ENCODE results near the gene ZGPAT. TPM values are rescaled to one million over a fixed set of nuclear protein-coding genes. Genes with fewer than 3 reads are reported as not detected.

Gene ZGPAT
- total RNA-seq, 1 experiment from 2014 or later: 37.9 TPM

- Histone ChIP-seq H3F3A (ENCODE audit: low read length, unreplicated experiment) (no peaks in the 10 kb centered on the region), H2AFZ (ENCODE audit: low read length) (no peak overlapping the region), H4K20me1 (ENCODE audit: low read length) (no peaks in the 10 kb centered on the region), H3K4me2 (ENCODE audit: low read length) (no peak overlapping the region), H3K27ac (ENCODE audit: low read length) (no peak overlapping the region), H3K9ac (ENCODE audit: low read length) (no peak overlapping the region), H3K27me3 (ENCODE audit: low read length) (no peaks in the 10 kb centered on the region), H3K9me2 (replicated peaks; ENCODE audit: low read length) (no peaks in the 10 kb centered on the region), H3K79me2 (ENCODE audit: low read length) (0 out of 2 replicates have a peak, but pooled peaks cover 7% of the 10 kb centered on the region), H3K4me1 (ENCODE audit: insufficient read depth, low read length) (peaks cover 36% of the 10 kb centered on the region), H3K4me3 (ENCODE audit: low read length) (no peak overlapping the region), H3K9me3 (ENCODE audit: low read length) (no peaks in the 10 kb centered on the region), H3K36me3 (ENCODE audit: low read depth, low read length) (no peaks in the 10 kb centered on the region; the same call in 1 of the 2 replicates)
- TF ChIP-seq EZH2 (IDR thresholded peaks at IDR 0.05; ENCODE audit: low read length, unreplicated experiment) (no peak), CTCF (conservative IDR thresholded peaks at IDR 0.05; ENCODE audit: low read depth, low read length) (no peak), EZH2phosphoT487 (IDR thresholded peaks at IDR 0.05; ENCODE audit: borderline replicate concordance, low read length) (no peak)
- intact Hi-C loops (cut with micrococcal nuclease): no loop called here
- ATAC-seq (no peak), DNase-seq (no peak)
- POLR2A ChIA-PET (ENCODE audit: unreplicated experiment): no interaction called here
- CTCF ChIA-PET: no interaction called here
- no TSS peak for BruUV-seq (replicated peaks)
These were observed 13.0 kb upstream of the ZGPAT start for GRCh38 chr20:63694584-63695423.

- POLR2A ChIA-PET (ENCODE audit: unreplicated experiment): interaction anchor here (0.6 kb wide), 1 partner anchor 13 kb away, joined by 3 read pairs; no protein-coding TSS in a partner anchor
These were observed 12.2 kb upstream of the ZGPAT start for GRCh38 chr20:63695424-63696305.

More at GRCh38 chr20:63695424-63696305, 12.2 kb upstream of the ZGPAT start:
- Histone ChIP-seq H3K79me2 (ENCODE audit: low read length) (0 out of 2 replicates have a peak, but pooled peaks cover 7% of the 10 kb centered on the region), H3K27me3 (ENCODE audit: low read length) (no peaks in the 10 kb centered on the region), H3K4me3 (ENCODE audit: low read length) (no peak overlapping the region), H3F3A (ENCODE audit: low read length, unreplicated experiment) (no peaks in the 10 kb centered on the region), H3K36me3 (ENCODE audit: low read depth, low read length) (peaks cover 4% of the 10 kb centered on the region; the same call in 1 of the 2 replicates), H4K20me1 (ENCODE audit: low read length) (no peaks in the 10 kb centered on the region), H3K27ac (ENCODE audit: low read length) (no peak overlapping the region), H3K4me1 (ENCODE audit: insufficient read depth, low read length) (peaks cover 39% of the 10 kb centered on the region), H3K9me2 (replicated peaks; ENCODE audit: low read length) (no peaks in the 10 kb centered on the region), H3K9ac (ENCODE audit: low read length) (no peak overlapping the region), H3K9me3 (ENCODE audit: low read length) (no peaks in the 10 kb centered on the region), H2AFZ (ENCODE audit: low read length) (no peak overlapping the region), H3K4me2 (ENCODE audit: low read length) (no peak overlapping the region)
- DNase-seq (no peak), ATAC-seq (no peak)
- BruUV-seq (replicated peaks): no TSS peak
- intact Hi-C loops (cut with micrococcal nuclease): no loop called here
- no peak for TF ChIP-seq EZH2phosphoT487 (IDR thresholded peaks at IDR 0.05; ENCODE audit: borderline replicate concordance, low read length)
- no peak for TF ChIP-seq CTCF (conservative IDR thresholded peaks at IDR 0.05; ENCODE audit: low read depth, low read length)
- TF ChIP-seq EZH2 (IDR thresholded peaks at IDR 0.05; ENCODE audit: low read length, unreplicated experiment): no peak
- CTCF ChIA-PET: interaction anchor here (1.0 kb wide), 1 partner anchor 54 kb away, joined by 4 read pairs; no protein-coding TSS in a partner anchor
